Hematopoietic multipotent progenitor cell (in vitro differentiated cells): ENCODE measurements around the gene HES5. TPM values are rescaled to one million over a fixed set of nuclear protein-coding genes. Genes with fewer than 3 reads are reported as not detected.

Source experiments
- DNase-seq, 3 donors: peaks; one replicate each; pipeline ENCODE4 v3.0.0-alpha.2; 2011 to 2015; ENCODE audit warnings: low read depth in 2 of 3, low spot score in 2 of 3
- total RNA-seq: library from RNA; depleted of rRNA; stranded (reverse); fragments of >200 nt; gene quantifications from one replicate; pipeline ENCODE4 v1.2.3, GENCODE V29; 2012

HES5 gene
- total RNA-seq, 1 donor = not detected

DNA sequence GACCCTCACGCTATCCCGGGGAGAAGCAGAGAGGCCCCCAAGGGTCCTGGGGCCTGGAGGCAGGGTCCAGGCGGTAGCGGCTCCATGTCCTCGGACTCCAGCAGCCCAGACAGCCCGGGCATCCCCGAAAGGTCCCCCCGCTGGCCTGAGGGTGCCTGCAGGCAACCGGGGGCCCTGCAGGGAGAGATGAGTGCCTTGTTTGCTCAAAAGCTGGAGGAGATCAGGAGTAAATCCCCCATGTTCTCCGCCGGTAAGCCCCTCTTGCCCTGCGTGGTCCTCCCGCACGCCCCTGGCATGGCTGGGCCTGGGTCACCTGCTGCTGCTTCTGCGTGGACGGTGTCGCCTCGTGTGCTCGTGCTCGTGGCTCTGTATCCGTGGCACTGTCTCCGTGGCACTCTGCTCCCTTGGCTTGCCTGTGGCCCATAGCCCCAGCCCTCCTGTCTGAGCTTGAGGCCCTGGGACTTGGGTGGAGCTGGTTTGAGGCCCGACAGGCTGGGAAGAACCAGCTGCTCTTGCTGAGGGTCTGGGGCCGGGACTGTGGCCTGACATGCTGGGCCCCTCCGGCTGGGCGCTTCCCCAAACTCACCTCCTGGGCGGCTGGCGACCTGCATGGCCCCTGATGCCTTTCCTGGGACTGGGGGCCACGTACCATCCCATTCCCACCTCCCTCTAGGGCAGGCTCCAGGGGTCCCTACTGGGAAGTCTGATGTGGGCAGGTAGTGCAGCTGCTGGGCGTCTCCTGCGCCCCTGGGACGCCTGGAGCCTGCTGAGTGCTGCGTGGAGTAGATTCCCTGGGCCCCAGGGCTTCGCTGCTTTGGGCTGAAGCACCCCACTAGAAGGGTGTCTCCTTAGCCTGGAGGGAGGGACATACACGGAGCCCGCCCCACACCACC lies 27.2 kb downstream of the HES5 start:
- no peak for DNase-seq

DNA sequence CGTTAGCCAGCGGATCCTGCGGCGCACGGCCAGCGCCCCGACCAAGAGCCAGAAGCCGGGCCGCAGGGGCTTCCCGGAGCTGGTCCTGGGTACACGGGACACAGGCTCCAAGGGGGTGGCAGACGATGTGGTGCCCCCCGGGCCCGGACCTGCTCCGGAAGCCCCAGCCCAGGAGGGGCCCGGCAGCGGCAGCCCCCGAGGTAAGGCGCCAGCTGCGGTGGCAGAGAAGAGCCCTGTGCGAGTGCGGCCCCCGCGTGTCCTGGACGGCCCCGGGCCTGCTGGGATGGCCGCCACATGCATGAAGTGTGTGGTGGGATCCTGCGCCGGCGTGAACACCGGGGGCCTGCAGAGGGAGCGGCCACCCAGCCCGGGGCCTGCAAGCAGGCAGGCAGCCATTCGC lies 27.9 kb downstream of the HES5 start:
- no peak for DNase-seq

- DNase-seq = no peak
Measured at GRCh38 chr1:2501820-2502119, 28.3 kb downstream of the HES5 start.

- DNase-seq = no peak
Measured at GRCh38 chr1:2501041-2501819, 28.8 kb downstream of the HES5 start.

DNA sequence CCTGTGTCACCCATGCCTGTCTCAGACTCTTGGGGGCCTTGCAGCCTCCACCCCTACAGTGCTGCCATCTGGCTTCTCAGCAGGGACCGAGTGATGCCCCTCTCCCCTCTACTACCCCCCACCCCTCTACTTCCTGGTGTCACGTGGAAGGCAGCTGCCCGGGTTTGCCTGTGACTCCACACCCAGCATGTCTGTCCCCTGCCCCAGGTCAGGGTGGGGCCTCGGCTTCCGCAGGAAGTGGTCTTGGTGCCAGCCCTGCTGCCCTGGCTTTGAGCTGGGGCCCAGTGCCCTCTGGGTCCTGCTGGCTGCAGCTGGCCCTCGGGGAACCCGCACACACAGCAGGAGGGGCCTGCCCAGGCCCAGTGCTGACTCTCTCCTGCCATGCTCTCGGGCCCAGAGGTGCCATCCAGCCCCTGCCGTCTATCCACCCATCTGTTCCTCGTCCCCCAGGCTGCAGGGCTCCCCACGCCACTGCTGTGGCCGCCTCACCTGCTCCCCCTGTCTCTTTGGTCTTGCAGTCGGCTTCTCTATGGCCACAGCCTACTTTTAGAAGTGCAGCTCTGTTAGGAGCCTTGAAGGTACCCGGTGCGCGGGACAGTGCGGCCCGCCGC lies 30.0 kb downstream of the HES5 start:
- DNase-seq = peak in 2 of 3 donors; percentile 61 to 68

GRCh38 chr1:2499260-2499659 lies 30.8 kb downstream of the HES5 start:
- DNase-seq = no peak

DNA sequence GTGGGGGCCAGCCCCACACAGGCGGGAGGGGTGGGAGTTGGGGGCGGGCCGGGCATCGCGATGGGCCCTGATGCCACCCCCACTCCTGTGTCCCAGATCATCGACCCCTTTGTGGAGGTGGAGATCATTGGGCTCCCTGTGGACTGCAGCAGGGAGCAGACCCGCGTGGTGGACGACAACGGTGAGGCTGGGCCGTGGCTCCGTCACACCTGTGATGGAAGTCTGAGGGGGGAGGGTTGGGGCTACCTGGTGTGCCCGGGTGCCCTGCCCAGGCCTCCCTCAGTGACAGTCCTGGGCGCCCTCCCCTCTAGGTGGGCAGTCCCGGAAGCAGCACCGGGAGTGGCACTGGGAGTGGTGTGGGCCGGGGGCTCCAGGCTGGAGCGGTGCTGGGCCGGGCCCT lies 31.4 kb downstream of the HES5 start:
- DNase-seq = no peak

GRCh38 chr1:2497891-2498290 lies 32.2 kb downstream of the HES5 start:
- no peak for DNase-seq

GRCh38 chr1:2496746-2497145 lies 33.3 kb downstream of the HES5 start:
- DNase-seq = no peak

DNA sequence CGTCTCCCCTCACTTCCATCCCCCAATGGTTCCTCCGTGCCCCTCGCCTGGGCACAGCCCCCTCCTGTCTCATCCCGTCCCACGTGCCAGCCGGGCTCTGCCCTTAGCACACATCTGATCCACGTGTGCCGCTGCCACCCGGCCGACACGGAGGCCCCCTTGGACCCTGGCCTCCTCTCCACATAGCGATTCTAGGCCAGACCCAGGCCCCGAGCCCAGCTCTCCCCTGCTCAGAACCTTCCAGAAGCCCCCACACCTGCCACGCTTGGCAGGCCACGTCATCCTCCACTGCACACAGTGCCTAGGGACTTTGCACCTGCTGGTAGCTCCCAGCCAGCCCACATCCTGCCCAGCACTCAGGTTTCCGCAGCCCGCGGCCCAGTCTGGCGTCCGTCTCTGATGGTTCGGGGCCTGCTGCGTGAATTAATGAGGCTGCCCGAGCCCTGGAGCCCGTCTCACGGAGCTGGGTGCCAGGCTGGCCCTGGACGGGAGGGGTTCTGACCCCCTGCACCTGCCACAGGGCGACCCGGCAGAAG lies 33.9 kb downstream of the HES5 start:
- DNase-seq = no peak

GRCh38 chr1:2495546-2495945 lies 34.5 kb downstream of the HES5 start:
- DNase-seq = no peak

DNA sequence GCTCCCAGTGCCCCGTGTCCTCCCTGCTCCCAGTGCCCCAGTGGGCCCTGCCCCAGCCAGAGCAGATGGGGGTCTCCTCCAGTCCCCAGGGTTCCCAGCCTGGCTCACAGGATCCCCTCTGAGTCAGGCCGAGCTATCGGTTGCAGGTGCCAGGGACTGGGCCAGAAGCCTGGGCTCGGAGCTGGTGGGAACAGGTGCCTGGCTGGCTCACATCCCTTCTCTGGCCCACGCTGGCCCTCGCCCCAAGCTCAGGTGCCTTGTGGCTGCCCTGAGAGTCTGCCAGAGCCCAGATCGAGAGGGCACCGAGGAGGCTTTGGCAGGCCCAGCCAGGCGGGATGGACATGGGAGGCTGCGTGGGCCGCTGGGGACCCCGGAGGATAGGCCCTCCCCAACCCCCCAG lies 35.0 kb downstream of the HES5 start:
- DNase-seq = no peak

DNA sequence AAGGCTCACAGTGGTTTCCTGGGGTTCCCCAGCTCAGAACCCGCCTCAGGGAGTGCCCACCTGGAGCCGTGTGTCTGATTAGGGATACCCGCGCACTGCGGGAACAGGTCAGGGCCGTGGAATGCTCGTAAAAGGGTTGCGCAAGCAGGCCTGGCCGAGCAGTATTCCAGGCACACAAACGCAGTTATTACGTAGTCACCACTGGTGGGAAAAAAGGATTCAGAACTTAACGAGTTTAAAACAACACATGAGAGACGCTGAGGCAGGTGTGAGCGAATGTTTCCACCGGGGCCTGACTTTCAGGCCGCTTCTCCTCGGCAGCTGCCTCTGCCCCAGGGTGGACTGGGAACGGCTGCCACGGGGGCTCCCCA lies 35.8 kb downstream of the HES5 start:
- no peak for DNase-seq

DNA sequence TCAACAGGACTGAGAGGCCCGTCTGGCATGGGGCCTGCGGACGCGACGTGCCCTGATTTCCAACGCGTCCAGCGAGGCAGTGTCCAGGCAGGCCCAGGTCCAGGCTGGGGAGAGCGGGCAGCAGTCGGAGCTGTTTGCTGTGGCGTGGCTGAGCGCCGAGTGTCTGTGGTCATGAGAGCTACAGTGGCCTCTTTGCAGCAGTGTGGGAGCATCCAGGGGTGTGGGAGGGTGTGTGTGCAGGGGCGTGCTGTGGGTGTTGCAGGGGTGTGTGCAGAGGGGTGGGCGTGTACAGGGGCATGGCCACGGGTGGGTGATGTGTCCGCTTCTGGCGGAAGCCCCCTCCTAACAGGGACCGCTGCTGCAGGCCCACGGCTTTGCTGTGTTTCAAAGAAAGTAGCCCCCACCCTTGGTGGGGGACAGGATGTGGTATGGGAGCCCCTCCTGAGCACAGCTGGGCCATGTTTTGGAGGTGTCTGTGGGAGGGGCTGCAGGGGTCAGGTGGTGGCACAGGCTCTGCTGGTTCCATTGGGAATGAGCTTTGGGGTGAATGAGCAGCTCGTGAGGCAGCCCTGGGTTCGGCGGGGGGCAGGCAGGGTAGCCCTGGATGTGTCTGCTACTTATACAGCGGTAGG lies 36.3 kb downstream of the HES5 start:
- DNase-seq = no peak

DNA sequence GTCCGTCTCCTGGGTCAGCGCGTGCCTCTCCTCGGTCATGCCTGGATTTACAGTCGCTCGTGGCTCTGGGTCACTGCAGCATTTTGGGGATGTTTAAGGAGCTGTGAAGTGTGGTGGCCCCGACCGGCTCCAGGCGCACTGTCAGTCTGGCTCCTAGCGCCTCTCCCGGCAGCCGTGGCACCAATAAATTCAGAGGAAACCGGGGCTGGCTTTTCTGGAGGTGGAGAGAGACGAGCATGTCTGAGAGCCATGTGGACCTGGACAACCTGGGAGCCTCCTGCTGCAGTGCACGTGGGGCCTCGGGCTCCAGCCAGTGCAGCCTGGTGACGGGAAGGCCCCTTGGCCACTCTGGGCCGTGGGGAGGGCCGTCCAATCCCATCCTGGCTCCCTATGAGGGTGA lies 36.8 kb downstream of the HES5 start:
- DNase-seq = no peak

- no peak for DNase-seq
Measured at GRCh38 chr1:2492091-2492490, 38.0 kb downstream of the HES5 start.

GRCh38 chr1:2489615-2490014 lies 40.4 kb downstream of the HES5 start:
- DNase-seq = no peak

- DNase-seq = no peak
Measured at GRCh38 chr1:2488688-2489087, 41.4 kb downstream of the HES5 start.

GRCh38 chr1:2486558-2486957 lies 43.5 kb downstream of the HES5 start:
- no peak for DNase-seq

GRCh38 chr1:2486041-2486440 lies 44.0 kb downstream of the HES5 start:
- DNase-seq = no peak

- DNase-seq = no peak
Measured at GRCh38 chr1:2483970-2484369, 46.1 kb downstream of the HES5 start.
